Inferior parietal cortex (tissue), 1 donor: Measurements from ENCODE around the gene RPL37.
"Not testable (repeated sequence)": the region's sequence is repeated elsewhere in the genome, so short reads cannot be mapped to it uniquely, and the experiment has no call there.

ENCODE experiments used
- DNase-seq: peaks from one replicate; pipeline ENCODE4 v3.0.0-alpha.2; 2016; ENCODE audit errors: extremely low spot score

Gene RPL37

DNA sequence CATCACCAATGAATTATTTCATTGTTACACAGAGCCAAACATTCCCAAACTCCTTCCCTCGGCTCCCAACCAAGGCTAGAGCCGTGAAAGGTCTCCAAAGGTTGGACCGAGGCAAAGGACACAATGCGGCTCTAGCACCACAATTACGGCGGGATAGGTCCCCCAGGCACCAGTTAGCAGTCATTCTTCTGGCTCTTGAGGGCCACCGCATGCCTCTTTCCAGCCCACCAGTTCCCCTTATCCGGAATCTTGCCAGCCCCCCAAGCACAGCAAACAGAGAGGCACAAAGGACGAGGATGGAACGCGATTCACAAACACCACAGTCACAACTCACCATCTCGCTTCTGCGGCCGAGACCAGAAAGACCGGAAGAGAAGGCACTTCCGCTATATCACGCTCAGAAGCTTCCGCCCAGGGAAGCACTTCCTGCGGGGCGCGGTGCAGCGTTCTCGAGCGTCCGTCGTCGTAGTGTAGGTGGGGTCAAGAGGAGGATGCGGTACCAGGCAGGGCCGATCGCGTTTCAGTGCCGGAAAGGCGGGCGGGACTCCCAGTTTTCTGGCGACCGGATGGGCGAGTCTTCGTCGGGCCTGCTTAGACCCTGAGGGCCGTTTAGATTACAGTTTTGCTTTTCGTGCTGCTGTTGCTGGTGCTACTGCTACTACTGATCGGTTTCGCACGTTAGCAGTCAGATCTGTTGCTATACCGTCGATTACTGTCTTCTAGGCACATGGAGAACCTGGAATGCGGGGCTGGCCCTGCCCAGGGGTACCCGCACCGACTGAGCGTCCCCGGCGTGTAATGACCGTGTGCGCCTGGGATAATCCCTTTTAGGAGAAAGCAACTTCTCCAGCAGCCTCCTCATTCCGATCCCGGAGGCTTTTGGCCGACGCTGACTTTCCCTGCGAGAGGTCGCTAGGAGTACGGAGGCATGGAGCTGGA, at the start of gene RPL37:
RPL37 (minus strand) TSS at position 374 of the 939 bp plus-strand sequence; CDS start at position 337, 37 bp downstream.
- DNase-seq, result peak; percentile 99

DNA sequence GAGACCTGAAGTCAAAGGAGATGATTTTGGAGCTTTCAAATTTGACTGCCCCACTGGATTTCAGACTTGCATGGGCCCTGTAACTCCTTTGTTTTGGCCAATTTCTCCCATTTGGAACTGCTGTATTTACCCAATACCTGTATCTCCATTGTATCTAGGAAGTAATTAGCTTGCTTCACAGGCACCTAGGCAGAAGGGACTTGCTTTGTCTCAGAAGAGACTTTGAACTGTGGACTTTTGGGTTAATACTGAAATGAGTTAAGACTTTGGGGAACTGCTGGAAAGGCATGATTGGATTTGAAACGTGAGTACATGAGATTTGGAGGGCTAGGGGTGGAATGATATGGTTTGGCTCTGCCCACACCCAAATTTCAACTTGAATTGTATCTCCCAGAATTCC, 48.0 kb upstream of the RPL37 start:
- DNase-seq, result not testable (repeated sequence)

GRCh38 chr5:40882291-40882690, 47.3 kb upstream of the RPL37 start:
- DNase-seq, result no peak

DNA sequence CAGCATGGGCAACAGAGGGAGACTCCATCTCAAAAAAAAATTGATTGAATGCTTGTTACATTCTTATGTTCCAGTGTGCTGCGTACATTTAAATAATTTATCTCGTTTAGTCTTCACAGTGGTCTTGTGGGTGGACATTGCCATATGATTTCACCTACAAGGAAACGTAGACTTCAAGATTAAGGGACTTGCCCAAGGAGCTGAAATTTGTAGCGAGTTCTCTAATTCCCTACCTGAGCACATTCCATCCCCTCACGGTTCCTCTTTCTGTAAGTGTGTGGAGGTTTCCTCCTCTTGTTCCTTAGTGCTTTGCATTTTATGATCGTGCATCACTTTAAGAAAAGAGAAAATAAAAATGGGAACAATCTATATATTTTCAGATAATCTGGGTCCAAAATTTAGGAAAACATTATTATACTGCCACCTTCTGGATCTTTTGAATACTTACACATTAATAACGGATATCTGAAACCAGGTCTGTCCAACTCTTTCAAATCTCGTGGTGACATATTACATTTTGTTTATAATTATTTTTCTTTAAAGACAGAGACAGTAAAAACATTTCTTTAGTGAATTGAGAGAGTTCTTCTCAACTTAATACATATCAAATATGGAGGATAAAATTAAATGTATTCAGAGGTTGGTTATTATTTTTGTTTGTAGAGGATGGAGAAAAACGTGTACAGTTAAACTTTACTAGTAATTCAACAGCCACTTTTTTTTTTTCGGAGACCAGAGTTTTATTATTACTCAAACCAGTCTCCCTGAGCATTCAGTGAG, 44.3 kb upstream of the RPL37 start:
- peak; percentile 66 for DNase-seq

DNA sequence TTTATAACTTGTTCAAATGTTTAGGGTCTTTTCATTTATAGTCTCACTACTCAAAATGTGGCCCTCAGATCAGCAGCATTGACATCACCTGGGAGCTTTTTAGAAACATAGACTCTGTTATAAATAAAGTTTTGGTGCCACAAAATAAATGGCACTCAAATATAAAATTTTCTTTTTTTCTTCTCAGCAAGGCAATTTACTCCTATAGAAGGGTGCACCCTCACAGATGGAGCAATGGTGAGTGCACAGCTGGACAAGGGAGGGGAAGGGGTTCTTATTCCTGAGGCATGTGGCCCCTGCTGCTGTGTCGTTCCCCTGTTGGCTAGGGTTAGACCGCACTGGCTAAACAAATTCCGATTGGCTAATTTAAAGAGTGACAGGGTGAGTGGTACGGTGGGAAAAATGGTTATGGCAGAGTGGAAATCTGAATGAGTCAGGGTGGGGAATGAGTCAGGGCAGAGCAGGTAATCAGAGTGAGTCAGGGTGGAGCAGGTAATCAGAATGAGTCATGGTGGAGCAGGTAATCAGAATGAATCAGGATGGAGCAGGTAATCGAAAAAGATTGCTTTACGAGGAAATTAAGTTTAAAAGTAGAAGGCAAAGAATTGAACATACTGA, 42.5 kb upstream of the RPL37 start:
- DNase-seq, result no peak

DNA sequence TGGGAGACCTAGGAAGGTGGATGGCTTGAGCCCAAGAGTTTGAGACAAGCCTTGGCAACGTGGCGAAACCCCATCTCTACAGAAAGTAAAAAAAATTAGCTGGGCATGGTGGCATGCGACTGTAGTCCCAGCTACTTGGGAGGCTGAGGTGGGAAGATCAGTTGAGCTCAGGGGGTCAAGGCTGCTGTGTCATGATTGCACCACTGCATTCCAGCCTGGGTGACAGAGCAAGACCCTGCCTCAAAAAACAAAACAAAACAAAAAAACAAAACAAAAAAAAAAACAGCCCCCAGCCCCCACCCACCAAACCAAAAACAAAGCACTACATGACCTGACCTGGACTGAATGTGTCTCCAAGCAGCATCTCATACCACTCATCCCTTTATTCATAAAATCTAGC, 40.9 kb upstream of the RPL37 start:
- no peak for DNase-seq

- DNase-seq, result no peak
Observed at GRCh38 chr5:40873286-40873880, 38.4 kb upstream of the RPL37 start.

DNA sequence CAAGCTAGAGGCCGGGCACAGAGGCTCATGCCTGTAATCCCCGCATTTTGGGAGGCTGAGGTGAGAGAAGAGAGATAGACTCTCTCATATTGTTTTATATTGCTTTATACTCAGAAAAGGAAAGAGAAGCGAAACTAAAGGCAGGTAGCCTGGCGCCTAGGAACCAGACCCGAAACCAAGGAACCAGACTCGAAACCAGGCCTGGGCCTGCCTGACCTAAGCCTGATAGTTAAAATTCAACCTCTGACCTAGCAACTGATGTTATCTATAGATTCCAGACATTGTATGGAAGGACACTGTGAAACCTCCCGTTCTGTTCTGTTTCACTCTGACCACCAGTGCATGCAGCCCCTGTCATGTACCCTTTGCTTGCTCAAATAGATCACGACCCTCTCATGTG, 37.2 kb upstream of the RPL37 start:
- DNase-seq, result not testable (repeated sequence)

DNA sequence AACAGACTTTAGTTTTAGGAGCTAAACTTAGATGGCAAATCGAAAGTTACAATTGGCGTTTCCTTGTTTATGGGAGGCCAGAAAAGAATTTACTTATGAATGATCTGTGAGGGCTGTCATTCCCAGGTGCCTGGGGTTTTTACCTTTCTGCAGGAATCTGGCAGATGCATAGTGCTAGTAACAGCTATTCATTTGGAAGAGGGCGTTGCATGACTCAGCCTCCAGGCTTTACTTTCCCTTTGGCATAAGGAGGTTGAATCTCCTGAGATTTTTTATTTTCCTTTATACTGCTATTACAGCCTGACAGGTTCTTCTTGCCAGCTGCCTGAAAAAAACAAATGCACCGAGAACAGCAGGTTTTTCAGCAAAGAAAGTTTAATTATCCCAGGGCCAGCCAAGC, 36.2 kb upstream of the RPL37 start:
- DNase-seq, result no peak

GRCh38 chr5:40869384-40869783, 34.4 kb upstream of the RPL37 start:
- no peak for DNase-seq

DNA sequence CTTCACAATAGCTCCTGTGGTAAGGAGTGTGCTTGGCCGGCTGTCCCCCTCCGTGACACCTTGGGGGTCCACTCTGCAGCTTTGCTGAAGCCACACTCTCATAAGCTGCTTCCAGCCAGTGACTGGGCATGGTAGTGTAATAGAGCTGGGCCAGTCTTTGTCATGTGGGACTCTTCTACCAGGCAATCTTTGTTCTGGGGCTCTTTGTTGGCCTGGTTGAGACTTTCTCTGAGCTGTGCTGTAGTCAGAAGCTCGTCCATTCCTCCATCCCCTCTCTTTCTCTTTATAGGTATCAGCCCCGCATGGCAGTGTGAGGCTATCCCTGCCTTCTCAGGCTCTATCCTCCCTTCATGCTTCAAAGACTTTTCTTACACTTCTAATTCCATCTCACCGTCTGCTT, 31.8 kb upstream of the RPL37 start:
- DNase-seq, result no peak

DNA sequence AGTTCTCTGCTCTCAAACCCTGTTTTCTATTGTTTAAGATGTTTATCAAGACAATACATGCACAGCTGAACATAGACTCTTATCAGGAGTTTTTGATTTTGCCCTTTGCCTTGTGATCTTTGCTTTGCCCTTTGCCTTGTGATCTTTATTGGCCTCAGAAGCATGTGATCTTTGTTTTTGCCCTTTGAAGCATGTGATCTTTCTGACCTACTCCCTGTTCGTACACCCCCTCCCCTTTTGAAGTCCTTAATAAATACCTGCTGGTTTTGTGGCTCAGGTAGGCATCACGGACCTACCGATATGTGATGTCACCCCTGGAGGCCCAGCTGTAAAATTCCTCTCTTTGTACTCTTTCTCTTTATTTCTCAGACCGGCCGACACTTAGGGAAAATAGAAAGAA, 30.0 kb upstream of the RPL37 start:
- not testable (repeated sequence) for DNase-seq

- DNase-seq, result no peak
Observed at GRCh38 chr5:40860711-40861110, 25.7 kb upstream of the RPL37 start.

GRCh38 chr5:40853632-40854192, 18.7 kb upstream of the RPL37 start:
- no peak for DNase-seq

DNA sequence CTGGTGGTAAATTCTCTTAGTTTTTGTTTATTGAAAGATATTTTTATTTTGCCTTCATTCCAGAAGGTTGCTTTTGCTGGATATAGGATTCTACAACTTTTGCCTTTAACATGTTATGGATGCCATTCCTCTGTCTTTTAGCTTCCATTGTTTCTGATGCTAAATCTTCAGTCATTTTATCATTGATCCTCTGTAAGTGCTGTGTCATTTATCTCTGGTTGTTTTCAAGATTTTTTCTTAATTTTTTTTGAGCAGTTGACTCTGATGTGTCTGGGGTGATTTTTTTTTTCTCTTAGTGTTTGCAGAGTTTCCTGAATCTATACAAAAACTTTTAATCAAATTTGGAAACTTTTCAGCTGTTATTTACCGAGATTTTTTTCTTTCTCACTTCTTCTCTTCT, 12.5 kb upstream of the RPL37 start:
- no peak for DNase-seq

GRCh38 chr5:40846371-40846770, 11.3 kb upstream of the RPL37 start:
- DNase-seq, result no peak

DNA sequence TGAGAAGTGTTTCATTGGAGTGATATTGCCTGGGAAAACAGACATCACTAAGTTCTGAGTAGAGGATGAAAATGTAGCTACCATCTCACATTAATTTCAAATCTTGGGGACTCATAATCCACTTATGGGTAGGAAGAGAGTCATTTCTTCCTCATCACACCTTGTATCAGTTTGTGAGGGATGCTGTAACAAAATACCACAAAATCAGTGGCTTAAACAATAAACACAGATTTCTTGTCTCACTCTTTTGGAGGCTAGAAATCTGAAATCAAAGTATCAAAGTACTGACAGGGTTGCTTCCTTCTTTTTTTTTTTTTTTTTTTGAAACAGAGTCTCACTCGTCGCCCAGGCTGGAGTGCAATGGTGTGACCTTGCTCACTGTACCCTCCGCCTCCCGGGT, 9.5 kb upstream of the RPL37 start:
- DNase-seq, result no peak

DNA sequence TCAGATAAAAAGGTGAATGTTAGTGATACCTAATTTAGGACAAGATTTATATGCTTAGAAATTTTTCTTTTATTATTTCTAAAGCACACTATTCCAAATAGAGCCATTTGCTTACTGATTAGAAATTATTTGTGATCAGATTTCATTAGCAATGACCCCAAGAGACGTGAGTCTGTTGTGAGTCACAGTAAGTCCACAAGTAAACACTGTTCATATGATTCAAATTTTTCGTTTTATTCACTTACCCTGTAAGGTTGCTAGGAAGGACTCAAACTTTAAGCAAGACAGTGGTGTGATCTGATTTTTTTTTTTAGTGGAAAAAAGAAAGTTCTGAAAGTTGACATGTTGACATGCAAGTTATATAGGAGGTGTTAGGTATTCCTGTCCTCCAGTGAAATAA, 7.3 kb upstream of the RPL37 start:
- DNase-seq, result no peak

GRCh38 chr5:40841068-40841805, 6.2 kb upstream of the RPL37 start, which contains the start of gene CARD6:
TSS of gene CARD6 (plus strand) at chr5:40841367. CDS start at chr5:40841383, 16 bp downstream.
- no peak for DNase-seq

GRCh38 chr5:40838086-40838485, 3.1 kb upstream of the RPL37 start:
- DNase-seq, result no peak

DNA sequence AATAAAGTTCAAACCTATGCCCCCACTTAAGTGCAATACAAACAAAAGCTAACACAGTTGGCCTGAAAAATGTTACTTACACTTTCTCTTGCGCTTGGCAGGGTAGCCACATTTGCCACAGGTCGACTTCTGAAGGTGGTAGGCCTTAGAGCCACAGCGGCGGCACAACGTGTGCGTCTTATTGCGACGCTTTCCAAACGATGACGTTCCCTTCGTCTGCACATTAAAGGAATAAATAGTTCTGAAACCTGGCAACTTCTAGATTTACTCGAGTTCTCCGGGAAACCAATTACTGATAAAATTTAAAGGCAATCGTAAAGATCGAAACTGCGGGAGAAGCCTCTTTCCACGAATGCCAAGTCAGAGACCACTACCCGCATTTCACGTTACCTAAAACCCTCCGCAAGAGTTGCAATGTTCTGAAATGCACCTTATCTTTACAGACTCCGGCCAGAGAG, 602 bp downstream of the RPL37 start:
- DNase-seq, result no peak
